Heart left ventricle (tissue), 16 donors: ENCODE data around the gene TERT. TPM values are rescaled to one million over a fixed set of nuclear protein-coding genes. Genes with fewer than 3 reads are reported as not detected.

Source experiments
- ATAC-seq, 4 donors: fragments of 200-7000 bp; cut with Tn5 transposase; one replicate each; pipeline ENCODE4 v1.9.1; 2020 to 2022; ENCODE audit warnings: moderate library complexity in 4 of 4, mild to moderate bottlenecking in 3 of 4, moderate number of reproducible peaks in 1 of 4
- DNase-seq, 5 donors: peaks; one replicate each; pipeline ENCODE4 v3.0.0-alpha.2; 2020
- H3K27ac ChIP-seq, 12 donors: fragments of 200-600 bp; sonication (generic) in 4 of 12; one replicate each; pipeline versions ENCODE4 v1.5.0 to v1.8.0; 2016 to 2022; ENCODE audit warnings: mild to moderate bottlenecking in 2 of 12
- H3K27me3 ChIP-seq, 9 donors: fragments of 200-600 bp; sonication (generic) in 2 of 9; one replicate each; pipeline versions ENCODE4 v1.5.1 to v1.8.0; 2016 to 2022; ENCODE audit warnings: mild to moderate bottlenecking in 3 of 9
- H3K36me3 ChIP-seq, 9 donors: fragments of 200-600 bp; sonication (generic) in 2 of 9; one replicate each; pipeline versions ENCODE4 v1.5.0 to v1.8.0; 2018 to 2022; ENCODE audit warnings: mild to moderate bottlenecking in 2 of 9
- H3K4me1 ChIP-seq, 12 donors: fragments of 200-600 bp; sonication (generic) in 4 of 12; one replicate each; pipeline versions ENCODE4 v1.5.0 to v1.8.0; 2016 to 2022; ENCODE audit warnings: mild to moderate bottlenecking in 3 of 12
- H3K4me3 ChIP-seq, 12 donors: fragments of 200-600 bp; sonication (generic) in 4 of 12; one replicate each; pipeline versions ENCODE4 v1.5.0 to v1.8.0; 2017 to 2022; ENCODE audit warnings: mild to moderate bottlenecking in 9 of 12, moderate library complexity in 4 of 12
- H3K9me3 ChIP-seq, 12 donors: fragments of 200-600 bp; sonication (generic) in 4 of 12; one replicate each; pipeline versions ENCODE4 v1.5.0 to v1.8.0; 2016 to 2022; ENCODE audit warnings: mild to moderate bottlenecking in 1 of 12
- CTCF ChIP-seq, 12 donors: fragments of 200-600 bp; sonication (generic) in 4 of 12; IDR thresholded peaks; one replicate each; pipeline versions ENCODE4 v1.5.0 to v1.8.0; 2018 to 2022; ENCODE audit warnings: antibody characterized with exemption in 12 of 12, mild to moderate bottlenecking in 5 of 12
- POLR2A ChIP-seq, 2 donors: fragments of 450-650 bp; IDR thresholded peaks; one replicate each; pipeline ENCODE4 v1.6.1; 2017; ENCODE audit warnings: antibody characterized with exemption in 2 of 2, mild to moderate bottlenecking in 2 of 2, moderate library complexity in 2 of 2
- WGBS, 4 donors: extraction: QIAGEN DNeasy Blood & Tissue Kit in 2 of 4; methylation state at CpG; one replicate each; pipeline versions ENCODE4 v1.1.5 to v1.1.7; 2013 to 2018; 5-methylcytosine and 5-hydroxymethylcytosine counted together
- intact Hi-C, 10 donors: fragments of 100-400 bp; cut with DNase I; formaldehyde crosslinking; loops; one replicate each; pipeline versions ENCODE4 v1.11.1 to v1.14.2; 2022
- polyA plus RNA-seq, 2 donors: library from polyadenylated mRNA; stranded (reverse); fragments of 200-250 nt; gene quantifications; one replicate each; pipeline ENCODE4 v1.2.3, GENCODE V29; 2013
- total RNA-seq, 9 donors: library from RNA; depleted of rRNA in 2 of 9; stranded (reverse); fragments of >200 nt in 2 of 9; fragmentation: NEBNext Ultra II Directional in 3 of 9; extraction: Animal tissue kit (Norgen Biotek cat#: 25700) in 3 of 9; gene quantifications; one replicate each; pipeline versions ENCODE4 v1.1.0 to v1.2.4, GENCODE V29; 2016 to 2023
- donor health status: ischemic (EF 13 %, LVEDD 7.1; RV severe dilation, severe dysfunction).
- donor health status: healthy with polysubstance abuse.
- donor health status: DM: no; HTN: yes; CAD: no.
- donor health status: DM: no; HTN: no; CAD: no.
- donor health status: ischemic (EF 25% LVEDD 6.9; RV normal size, moderate dysfunction).
- donor health status: ischemic (EF 25% LVEDD 5.7; RV mildly dilated, moderate dysfunction).
- donor health status: healthy.
- donor health status: DM: yes; HTN: yes; CAD: no.
- donor health status: ischemic (EF 35%, LVEDD 5.7; RV mildly dilated, moderate dysfunction).
- donor health status: nonischemic (EF 11% LVEDD 7.7; RV severe dilation, severe dysfunction).
- donor health status: DM: yes; HTN: yes; CAD: no.
- donor health status: PGD.
- donor health status: ischemic (EF 29% LVEDD 5.4; RV normal size, mild dysfunction).
- donor health status: nonischemic (EF 23%, LVEDD 6.1; RV moderate dilation, normal function).

The TERT gene
- total and polyA plus RNA-seq, 11 donors: not detected

GRCh38 chr5:1221721-1222120 lies 73.1 kb downstream of the TERT start:
- intact Hi-C loops: loop anchor here in 1 of 10 donors (5.0 kb wide), 1 partner anchor 181 kb away; no protein-coding TSS in a partner anchor
- DNase-seq (no peak), ATAC-seq (no peak)
- H3K4me3 ChIP-seq: no peak overlapping the region
- no peak overlapping the region for H3K27ac ChIP-seq
- TF ChIP-seq CTCF (IDR thresholded peaks at IDR 0.05) (no peak), POLR2A (IDR thresholded peaks at IDR 0.05) (no peak)
- WGBS, 4 donors: 88 to 90% (median 90%) methylated on average over 9 to 10 of the region's 10 CpGs
- H3K36me3 ChIP-seq: no peaks in the 10 kb centered on the region
- H3K4me1 ChIP-seq: no peaks in the 10 kb centered on the region
- no peaks in the 10 kb centered on the region for H3K9me3 ChIP-seq
- peaks cover 0 to 9% (median 0%) of the 10 kb centered on the region in 9 donors for H3K27me3 ChIP-seq

DNA sequence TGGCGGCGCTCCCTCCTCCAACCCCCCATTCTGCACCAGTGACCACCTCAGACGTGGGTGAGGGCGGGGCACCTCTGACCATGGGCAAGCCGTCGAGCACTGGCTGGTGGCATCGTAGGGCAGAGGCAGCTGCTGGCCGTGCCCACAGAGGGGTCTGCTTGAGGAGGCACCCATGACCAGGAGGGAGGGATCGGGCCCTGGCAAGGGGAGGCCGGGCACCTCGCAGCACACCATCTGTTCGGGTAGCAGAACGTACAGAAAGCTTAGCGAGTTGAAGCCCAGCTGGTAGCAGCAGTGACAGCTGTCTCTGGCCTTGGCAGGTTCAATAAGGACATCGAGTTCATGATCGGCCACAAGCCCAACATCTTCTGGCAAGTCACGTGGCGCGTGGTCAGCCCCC lies 74.0 kb downstream of the TERT start:
- Histone ChIP-seq H3K27me3 (peaks cover 0 to 9% (median 0%) of the 10 kb centered on the region in 9 donors), H3K27ac (no peak overlapping the region), H3K9me3 (no peaks in the 10 kb centered on the region), H3K4me1 (no peaks in the 10 kb centered on the region), H3K36me3 (no peaks in the 10 kb centered on the region), H3K4me3 (no peak overlapping the region)
- no peak for ATAC-seq
- DNase-seq: no peak
- no peak for TF ChIP-seq POLR2A (IDR thresholded peaks at IDR 0.05)
- no peak for TF ChIP-seq CTCF (IDR thresholded peaks at IDR 0.05)
- 81 to 88% (median 87%) methylated on average over 14 to 19 of the region's 19 CpGs for WGBS, 4 donors
- intact Hi-C loops: loop anchor here in 1 of 10 donors (5.0 kb wide), 1 partner anchor 181 kb away; no protein-coding TSS in a partner anchor

DNA sequence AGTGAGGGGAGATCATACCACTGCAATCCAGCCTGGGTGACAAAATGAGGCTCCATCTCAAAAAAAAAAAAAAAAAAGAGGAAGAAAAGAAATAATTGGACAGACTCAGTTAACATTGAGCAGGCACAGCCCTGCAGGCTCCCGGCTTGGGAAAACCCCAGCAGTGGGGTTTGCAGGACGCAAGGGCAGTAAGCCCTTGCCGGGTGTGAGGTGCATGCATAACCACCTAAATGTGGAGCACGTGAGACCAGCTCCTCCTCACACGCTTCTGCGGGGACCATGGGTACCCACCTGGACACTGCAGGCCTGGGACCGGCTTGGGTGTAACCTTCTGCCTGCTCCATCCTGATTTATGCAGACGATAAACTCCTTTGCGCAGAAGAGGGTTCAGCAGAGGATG lies 74.5 kb downstream of the TERT start:
- intact Hi-C loops: loop anchor here in 1 of 10 donors (5.0 kb wide), 1 partner anchor 182 kb away; no protein-coding TSS in a partner anchor
- WGBS, 4 donors: 81 to 89% (median 85%) methylated on average over 9 of the region's 9 CpGs
- TF ChIP-seq POLR2A (IDR thresholded peaks at IDR 0.05): no peak
- TF ChIP-seq CTCF (IDR thresholded peaks at IDR 0.05): no peak
- Histone ChIP-seq H3K9me3 (no peaks in the 10 kb centered on the region), H3K4me3 (no peak overlapping the region), H3K36me3 (no peaks in the 10 kb centered on the region), H3K4me1 (no peaks in the 10 kb centered on the region), H3K27me3 (peaks cover 0 to 9% (median 0%) of the 10 kb centered on the region in 9 donors), H3K27ac (no peak overlapping the region)
- DNase-seq (no peak), ATAC-seq (no peak)

- H3K27ac ChIP-seq: no peak overlapping the region
- no peaks in the 10 kb centered on the region for H3K4me1 ChIP-seq
- DNase-seq: no peak
- H3K4me3 ChIP-seq: no peak overlapping the region
- WGBS, 4 donors: 80 to 83% (median 81%) methylated on average over 10 to 11 of the region's 11 CpGs
- H3K9me3 ChIP-seq: no peaks in the 10 kb centered on the region
- H3K36me3 ChIP-seq: no peaks in the 10 kb centered on the region
- TF ChIP-seq CTCF (IDR thresholded peaks at IDR 0.05): no peak
- no peak for TF ChIP-seq POLR2A (IDR thresholded peaks at IDR 0.05)
- intact Hi-C loops: loop anchor here in 1 of 10 donors (5.0 kb wide), 1 partner anchor 183 kb away; no protein-coding TSS in a partner anchor
- peaks cover 0 to 8% (median 0%) of the 10 kb centered on the region in 9 donors for H3K27me3 ChIP-seq
- no peak for ATAC-seq
Observed at GRCh38 chr5:1219768-1220100, 75.1 kb downstream of the TERT start.
